C4-2B (cell line): ENCODE data around the gene RPL28.

ENCODE experiments used
- CTCF ChIP-seq: fragments of 450-650 bp; conservative IDR thresholded peaks from 2 replicates; pipeline ENCODE4 v1.5.1; 2017; ENCODE audit warnings: mild to moderate bottlenecking
- ZFX ChIP-seq: fragments of 450-650 bp; IDR thresholded peaks from 2 replicates; pipeline ENCODE4 v1.6.1; 2017

- TF ChIP-seq CTCF (no peak), ZFX (no peak)
Measured at GRCh38 chr19:55447421-55448174, 61.9 kb downstream of the RPL28 start.
